Stimulated activated CD4-positive, alpha-beta T cell treated with anti-CD3 and anti-CD28 coated beads, Interleukin-15, amount 100 ng/mL, for 48 hours (primary cell): ENCODE results near the gene RAD18.

Experiments used
- DNase-seq, 2 donors: peaks; one replicate each; pipeline ENCODE4 v3.0.0-alpha.2; 2020; ENCODE audit warnings: low read depth in 2 of 2

RAD18 gene

DNA sequence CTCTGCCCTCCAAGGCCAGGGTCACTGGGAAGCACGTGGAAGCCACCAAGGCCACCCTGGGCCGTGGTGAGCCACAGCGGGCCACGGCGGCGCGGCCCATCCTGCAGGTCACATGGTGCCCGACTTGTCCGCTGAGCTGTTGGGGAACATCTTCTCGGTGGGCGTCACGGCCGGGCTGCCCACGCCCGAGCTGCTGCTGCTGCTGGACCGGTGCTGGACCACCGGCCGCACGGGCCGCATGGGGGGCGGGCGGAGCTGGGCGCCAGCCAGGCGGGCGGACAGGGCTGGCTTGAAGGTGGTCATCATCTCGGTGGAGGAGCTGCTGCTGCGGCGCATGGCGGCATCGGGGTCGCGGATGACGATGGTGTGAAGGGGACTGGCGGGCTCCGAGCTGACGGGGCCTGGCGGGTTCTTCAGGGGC, 22.1 kb upstream of the RAD18 start:
- no peak for DNase-seq

DNA sequence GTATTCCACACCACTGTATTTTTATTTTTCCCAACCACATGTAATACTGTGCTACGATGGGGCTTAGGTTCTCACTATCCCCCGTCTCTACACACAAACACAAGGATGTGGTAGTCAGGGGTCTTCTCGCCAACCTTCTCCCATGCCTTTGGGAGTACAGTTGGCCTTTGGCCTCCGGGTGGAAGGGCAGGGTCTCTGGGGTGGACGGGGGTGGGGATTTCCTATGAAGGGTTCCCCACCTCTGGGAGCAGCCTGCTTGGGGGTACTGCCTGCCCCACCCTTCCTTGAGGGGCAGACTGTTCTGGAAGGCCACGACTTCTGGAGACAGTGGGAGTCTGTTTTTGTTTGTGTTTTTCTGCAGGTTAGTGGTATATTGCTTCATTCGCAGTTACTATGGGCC, 21.3 kb upstream of the RAD18 start:
- no peak for DNase-seq

DNA sequence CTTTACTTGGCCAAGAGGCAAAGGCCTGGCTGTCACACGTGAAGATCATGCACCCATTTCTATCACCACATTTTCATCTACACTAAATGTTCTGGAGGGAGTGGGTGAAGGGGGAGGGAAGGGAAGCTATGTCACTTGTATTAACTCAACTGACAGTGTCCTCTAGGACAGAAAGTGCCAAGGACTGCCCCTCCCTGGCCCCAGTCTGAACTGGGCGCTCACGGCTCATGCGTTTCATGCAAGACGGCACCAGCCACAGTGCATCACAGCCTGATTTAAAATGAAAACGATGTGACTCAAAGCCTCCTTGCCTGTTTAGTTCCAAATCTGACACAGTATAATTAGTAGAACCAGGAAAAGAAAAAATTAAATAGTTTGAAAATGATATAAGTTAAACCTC, 20.8 kb upstream of the RAD18 start:
- DNase-seq = no peak

DNA sequence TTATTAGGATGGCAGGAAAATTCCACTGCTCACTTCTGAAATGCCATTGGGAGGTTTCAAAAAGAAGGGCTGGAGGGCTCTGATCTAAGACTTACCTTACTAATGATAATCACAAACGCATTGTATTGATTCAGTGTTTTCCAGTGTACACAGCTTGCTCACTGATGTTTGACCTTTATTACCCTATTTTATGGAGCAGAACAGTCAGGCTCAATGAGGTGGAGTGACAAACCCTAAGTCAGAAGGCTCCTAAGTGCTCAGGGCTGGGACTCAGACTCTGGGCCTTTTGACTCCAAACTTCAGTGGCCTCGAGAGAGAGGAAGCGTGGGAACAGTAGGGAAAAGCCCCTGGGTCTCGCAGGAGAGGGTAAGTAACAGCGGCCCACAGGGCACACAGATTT, 20.3 kb upstream of the RAD18 start:
- DNase-seq = no peak

DNA sequence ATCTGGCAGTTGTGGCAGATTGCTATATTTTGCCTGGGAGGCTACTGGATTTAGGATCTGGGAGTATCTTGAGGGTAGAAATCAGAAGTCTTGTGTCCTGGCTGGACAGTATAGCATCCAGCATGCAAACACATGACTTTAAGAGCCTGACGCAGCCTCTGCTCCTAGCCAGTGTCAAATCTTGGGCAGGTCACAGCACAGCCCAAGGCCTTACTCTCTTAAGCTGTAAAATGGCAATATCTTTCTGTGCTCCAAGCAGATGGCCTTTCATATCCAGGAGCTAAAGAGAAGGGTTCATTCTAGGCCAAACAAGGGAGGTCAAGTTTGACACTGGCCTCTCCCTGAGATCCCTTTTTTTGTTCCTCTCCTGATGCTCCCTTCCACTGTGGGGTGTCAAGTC, 19.8 kb upstream of the RAD18 start:
- no peak for DNase-seq

DNA sequence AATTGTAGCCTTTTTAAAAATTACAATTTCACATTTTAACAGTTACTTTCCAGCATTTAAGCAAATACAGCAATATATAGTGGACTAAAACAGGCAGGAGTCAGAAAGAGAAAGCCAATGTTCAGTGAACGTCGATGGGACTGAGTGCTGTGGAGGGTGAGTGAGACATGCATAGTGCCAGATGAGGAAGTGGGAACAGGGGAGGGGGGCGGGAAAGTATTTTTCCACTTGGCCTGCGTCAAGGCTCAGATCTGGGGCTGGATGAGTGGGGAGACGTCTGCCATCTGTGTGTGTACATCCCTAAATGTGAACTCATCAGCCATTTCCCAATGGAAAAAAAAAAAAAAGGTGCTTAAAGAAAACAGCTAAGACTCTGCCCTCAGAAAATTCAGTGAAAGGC, 19.2 kb upstream of the RAD18 start:
- DNase-seq = no peak

DNA sequence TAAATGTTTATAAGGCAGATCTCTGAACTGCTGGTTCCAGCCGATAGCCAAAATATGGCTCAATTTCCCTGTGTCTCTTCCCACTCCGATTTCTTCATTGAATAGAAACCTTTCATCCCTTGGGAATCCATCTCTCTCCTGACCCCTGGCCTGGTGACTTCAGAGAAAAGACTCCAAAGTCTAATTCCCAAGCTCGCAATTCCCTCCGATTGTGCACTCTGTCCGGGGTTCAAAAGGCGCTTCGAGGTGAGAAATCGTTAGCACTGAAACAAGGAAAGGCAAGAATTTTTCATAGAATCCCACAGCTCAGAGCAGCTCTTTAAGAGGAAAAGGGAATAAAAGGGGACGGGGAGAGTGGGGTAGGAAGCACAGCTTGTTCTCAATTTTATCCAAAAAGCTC, 18.4 kb upstream of the RAD18 start:
- DNase-seq = no peak

DNA sequence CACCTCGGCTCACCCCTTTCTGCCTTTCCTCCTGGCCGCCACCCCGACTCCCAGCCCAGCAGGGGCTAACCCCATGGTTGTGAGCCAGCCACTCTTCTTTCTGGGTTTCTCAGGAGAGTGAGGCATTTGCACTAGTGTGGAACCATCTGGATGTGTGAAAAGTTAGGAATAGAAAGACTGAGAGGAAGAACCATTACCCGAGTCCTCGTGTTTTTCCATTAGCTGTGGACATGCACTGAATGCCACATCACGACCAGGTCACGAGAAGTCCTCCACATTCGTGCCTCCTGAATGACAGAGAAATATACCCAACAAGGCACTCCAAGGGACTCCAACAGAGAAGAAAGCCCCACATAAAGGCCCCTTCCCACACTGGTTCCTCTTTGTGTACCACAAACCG, 18.0 kb upstream of the RAD18 start:
- no peak for DNase-seq

DNA sequence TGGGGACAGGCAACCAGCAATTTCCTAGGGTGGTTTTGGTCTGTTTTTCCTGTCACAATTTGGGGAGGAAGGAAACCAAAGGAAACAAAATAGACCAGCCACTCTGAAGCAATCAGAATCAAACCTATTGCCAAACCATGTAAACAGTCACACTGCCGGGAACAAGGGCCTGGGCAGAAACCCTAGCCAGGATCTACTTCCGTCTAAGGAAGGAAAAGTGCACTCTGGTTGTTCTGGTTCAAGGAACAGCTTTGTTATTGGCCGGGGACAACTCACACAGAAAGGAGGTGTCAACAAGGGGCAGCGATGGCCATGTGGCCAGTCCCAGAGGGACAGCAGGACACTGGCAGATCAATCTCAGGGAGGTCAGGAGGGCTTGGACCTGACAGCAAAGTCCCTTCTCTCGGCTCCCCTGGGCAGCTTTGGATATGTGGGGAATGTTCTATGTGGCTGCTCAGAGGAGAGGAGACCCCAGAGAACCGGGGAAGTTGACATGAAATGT, 17.5 kb upstream of the RAD18 start:
- DNase-seq = no peak

DNA sequence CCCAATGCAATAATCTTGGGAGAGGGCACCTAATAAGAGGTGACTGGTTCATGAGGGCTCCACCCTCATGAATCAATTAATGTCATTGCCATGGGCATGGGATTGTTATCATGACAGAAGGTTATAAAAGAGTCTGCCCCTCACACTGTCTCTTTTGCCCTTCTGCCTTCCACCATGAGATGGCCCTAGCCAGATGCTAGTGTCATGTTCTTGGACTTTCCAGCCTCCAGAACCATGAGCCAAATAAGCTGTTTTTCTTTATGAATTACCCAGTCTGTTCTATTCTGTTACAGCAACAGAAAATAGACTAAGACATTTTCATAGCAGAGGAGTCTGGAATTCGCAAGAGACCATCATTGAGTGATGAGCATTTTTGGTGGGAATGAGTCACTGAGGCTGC, 16.0 kb upstream of the RAD18 start:
- no peak for DNase-seq

DNA sequence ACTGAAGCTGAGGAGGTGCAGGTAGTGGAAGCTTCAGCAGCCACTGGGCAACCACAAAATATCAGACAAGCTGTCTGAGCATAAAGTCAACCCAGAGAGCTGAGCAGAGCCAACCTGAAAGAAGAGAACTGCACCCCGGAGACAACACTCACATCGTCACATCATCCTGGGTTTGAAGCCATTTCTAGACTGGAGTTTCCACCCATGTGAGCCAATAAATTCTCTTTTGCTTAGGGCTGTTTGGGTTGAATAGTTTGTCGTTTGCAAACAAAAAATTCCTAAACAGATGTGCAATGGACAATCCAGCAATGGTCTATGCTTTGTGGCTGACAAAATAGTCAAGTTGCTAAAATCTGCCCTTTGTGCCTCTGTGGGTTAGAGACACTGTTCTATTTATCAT, 15.3 kb upstream of the RAD18 start:
- no peak for DNase-seq

DNA sequence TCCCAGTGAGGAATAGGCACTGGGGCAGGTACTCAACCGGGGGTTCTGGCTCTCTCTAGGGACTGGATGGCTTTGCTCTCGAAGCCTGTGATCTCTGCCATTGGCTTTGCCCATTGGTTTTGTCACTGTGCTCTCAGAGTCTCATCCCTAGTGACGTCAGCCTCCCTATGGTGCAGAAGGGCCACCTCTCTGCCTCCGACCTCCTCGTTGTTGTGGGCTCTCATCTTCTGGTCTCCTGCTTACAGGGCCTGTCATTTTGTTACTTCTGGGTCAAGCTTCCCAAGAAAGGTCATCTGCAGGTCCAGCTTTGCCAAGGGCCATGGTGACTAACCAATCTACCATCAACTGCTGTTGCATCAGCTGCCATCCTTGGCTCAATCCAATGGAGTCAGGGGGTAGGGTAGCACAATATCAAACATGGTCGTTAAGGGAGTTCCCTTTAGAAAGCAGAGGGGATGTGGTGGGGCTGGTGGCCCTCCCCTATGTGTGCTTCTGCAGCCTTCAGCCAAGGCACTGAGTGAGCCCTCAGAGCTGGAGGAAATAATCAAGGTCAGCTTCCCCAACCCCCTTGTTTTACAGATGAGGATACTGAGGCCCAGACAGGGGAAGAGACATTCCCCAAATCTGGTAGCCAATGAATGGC, 13.4 kb upstream of the RAD18 start:
- no peak for DNase-seq

DNA sequence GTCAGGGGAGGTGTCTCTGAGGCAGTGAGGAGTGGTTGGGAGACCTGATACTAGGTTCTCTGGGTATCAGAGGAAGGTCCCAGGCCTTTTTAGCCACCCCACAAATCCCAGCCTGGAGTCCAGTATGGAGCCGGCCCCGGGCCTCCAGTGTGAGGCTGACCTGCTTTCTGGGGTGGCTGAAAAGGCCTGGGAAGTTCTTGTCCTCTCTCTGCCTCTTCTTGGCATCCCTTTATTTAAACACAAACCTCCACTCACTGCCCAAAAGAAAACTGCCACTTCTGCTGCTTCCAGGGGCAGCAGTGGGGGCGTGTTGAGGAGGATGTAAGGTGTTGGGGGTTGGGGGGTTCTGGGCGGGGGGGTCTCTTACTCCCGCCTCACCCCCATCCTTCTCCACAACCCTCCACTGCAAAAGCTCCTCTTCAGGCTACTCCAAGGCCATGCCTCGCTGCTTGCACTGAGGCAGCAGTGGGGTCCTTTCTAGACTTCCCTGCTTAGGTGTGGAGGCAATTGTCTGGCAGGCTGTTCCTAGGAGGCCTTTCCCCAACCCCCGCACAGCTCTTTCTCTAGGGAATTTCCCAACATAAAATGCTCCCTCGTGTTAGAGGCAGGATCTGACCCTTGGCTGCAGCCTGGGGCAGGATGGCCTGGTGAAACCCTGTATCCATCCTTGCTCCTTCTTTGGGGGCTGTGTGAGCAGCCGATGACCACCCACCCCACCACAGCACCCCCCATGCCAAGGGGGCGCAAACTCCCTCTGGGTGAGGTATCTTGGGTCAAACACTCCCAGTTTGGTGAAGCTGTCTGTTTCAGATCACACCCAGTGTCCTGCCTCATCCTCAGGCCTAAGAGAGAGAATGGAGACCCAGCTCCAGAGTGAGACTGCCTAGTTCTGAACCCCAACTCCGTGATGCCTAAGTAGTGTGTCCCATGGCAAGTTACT, 12.1 kb upstream of the RAD18 start:
- DNase-seq = no peak

DNA sequence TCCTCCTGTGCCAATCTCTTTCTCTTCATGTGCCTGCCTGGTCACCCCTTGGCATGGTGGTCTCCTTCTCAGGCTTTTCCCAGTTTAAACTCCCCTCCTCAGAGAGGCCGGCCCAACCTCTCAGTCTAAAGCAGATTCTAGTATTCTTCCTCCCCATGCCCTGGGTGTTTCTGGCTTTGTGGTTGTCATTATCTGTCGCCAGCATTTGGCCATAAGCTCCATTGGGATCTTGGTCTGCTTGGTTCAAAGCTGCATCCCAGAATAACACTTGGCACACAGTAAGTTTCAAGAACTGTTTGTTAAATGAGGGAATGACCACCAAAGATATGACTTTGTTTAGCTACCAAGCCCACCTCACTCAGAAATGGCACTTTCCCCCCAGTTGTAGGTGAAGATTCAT, 11.2 kb upstream of the RAD18 start:
- DNase-seq = no peak

DNA sequence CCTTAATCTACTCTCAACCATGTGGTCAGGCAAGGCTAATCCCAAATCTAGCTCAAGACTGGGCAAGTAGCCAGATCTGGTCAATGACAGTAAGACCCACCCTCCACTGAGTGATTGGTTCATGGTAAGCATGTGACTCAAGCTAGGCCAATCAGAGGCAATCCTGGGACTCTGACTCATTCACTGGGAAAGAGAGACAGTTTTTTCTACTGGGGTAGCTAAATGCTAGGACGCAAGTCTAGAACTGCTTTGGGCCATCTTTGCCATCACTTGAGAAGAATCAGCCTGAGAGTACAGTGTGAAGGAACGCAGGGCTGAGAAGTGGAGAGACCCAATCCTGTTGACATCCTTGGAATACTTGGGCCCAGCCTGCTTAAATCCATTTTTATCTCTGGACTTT, 9.4 kb upstream of the RAD18 start:
- DNase-seq = no peak

DNA sequence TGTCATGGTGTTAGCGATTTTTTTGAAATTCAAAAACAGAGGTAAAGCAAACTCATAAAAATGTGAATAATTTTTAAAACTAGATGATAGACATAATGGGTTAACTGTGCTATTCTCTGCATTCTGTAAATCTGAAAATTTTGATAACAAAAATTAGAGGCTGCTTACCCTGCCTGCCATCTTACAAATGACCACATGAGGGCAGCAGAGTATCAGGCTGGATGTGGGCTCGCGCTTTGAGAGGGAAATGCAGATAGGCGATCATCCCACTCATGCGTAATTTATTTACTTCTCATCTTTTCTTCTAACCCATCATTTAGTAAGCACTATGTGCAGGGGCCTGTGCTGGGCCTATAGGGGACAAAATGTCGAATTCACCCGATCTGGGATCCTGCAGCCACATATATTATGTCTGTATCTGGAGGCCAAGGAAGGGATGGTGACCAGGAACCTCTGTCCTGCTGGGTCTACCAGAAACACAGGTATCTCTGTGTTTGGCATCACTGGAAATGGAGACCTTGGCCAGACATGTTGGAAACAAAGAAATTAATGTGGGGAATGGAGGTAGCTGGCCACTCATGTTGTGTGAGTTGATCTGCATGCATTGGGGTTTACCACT, 7.8 kb upstream of the RAD18 start:
- peak; percentile 40 to 58 for DNase-seq

DNA sequence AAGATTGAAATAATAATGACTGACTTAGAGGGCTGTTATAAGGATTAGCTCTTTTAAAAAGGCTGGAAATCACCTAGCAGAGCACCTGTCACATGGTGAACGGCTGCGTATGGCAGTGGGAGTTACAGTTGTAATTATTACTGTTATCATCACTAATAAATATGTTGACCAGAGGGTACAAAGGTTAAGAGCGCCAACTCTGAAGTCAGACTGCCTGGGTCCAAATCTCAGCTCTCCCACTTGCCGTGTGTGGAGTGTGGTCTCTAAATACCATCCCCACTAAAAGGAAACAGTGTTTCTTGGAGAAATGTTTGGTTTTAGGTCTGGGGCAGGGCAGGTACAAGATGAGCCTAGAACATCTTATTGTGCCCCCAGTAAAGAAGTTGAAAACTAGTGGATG, 6.0 kb upstream of the RAD18 start:
- DNase-seq = no peak

DNA sequence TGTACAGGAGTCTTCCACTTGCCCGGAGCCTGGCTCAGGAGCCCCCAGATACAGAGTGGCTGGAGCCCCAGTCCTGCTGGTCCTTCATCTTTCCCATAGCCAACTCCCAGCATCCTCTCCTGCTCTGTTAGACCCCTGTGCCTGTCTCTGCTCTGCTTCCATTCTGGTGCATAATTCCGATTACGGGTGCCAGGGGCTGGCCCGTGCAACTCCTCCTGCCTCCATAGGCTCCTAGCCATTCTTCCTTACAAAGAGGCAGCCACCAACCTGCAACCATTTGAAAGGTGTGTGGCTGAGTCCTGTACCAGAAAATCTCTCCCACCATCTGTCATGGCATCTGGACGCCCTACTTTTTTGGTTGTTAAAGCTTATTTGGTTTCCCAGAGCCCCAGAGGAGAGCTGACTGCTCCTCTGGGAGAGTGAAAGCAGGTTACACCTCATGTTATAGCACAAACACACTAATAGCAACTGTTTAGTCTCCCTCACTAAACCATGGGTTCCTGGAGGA, 5.2 kb upstream of the RAD18 start:
- no peak for DNase-seq

DNA sequence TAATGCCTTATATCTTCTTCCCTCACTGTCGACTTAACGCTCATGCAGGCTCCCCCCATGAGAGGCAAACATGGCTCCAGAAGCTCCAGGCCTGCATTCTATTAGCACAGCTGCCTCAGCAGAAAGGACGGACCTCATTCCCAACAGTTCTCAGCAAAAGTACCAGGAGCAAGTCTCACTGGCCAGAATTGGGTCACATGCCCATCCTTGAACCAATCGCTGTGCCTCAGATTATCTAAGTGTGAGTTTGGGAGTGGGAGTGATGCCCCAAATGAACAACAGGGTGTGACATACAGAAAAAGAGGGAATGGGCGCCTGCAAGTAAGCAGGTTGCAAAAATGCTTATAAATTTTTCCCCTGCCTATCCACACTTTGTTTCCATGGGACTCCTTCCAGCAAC, 4.3 kb upstream of the RAD18 start:
- DNase-seq = no peak

DNA sequence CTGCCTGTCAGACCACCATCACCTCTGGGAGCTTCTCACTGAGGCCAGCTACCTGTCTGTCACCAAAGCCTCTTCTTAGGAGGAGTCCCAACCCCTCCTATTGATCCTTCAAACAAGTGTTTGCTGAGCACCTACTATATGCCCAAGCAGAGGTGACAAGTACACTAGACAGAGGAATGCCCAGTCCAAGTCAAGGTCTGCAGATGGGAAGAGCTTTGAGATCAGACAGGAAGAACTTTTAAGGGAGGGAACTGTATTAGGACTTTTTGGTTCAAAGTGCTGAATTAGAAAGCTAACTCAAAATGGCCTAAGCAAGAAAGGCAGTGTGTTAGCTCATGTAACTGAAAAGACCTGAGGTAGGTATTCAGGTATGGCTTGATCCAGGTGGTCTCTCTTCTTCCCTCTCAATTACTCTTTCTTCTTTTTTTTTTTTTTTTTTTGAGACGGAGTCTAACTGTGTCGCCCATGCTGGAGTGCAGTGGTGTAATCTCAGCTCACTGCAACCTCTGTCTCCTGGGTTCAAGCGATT, 3.6 kb upstream of the RAD18 start:
- DNase-seq = no peak

DNA sequence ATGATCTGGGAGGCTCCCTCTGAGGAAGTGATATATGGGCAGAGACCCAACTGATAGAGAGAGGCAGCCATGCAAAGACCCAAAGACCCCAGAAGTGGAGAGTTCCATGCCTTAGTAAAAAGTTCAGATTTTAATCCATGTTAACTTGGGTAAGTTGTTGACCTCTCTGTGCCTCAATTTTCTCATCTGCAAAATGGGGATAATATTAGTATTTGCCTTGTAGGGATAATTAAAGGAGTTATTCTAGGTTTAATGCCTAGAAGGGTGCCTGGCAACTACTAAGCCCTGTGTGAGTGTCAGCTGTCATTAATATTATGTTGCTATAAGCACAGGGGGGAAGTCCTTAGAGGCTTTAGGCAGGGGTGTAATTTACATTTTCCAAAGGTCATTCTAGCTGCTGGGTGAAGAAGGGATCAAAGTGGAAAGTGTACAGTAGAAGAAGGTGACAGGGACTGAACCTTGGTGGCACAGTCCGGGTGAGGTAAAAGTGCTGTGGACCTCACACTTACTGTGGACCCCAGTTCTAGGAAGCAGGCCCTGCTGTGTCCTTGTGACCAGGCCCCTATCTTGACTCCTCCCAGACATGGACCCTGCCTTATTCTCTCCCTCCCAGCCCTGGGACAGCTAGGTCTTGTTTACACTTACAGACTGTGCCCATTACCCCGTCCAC, 3.0 kb upstream of the RAD18 start:
- DNase-seq = no peak
